H1 (cell line): ENCODE measurements around the gene NUAK1. TPM values are rescaled to one million over a fixed set of nuclear protein-coding genes. Genes with fewer than 3 reads are reported as not detected.

Experiments
- CTCF ChIA-PET: fragments of 300-600 bp; sonication (Branson Sonifier 250); formaldehyde crosslinking; loops from one replicate; lab custom pipeline; 2021; ENCODE audit not compliant: partially characterized antibody; lab: Charles Lee
- POLR2A ChIA-PET: fragments of 300-600 bp; sonication (Branson Sonifier 250); formaldehyde crosslinking; loops from one replicate; lab custom pipeline; 2021; ENCODE audit warnings: inconsistent platforms; ENCODE audit not compliant: partially characterized antibody; lab: Charles Lee
- DNase-seq, 2 experiments: peaks; one replicate each; pipeline versions ENCODE4 v3.0.0 to v3.0.0-alpha.2; 2010 to 2022; ENCODE audit warnings: low spot score in 2 of 2, low read depth in 1 of 2, mixed read lengths in 1 of 2
- FAIRE-seq: peaks from 2 replicates; lab custom pipeline; 2011; peaks lifted over from hg19 to GRCh38; lab: Jason Lieb, UNC
- H2AFZ ChIP-seq: 2 replicates; pipeline ENCODE4 v1.8.1; 2012; ENCODE audit warnings: low read length, inconsistent platforms
- H2AK5ac ChIP-seq: 2 replicates; pipeline ENCODE4 v1.6.1; 2013; ENCODE audit warnings: low read depth, low read length
- H2BK120ac ChIP-seq: replicated peaks from 2 replicates; pipeline ENCODE3; 2013; ENCODE audit warnings: low read depth, low read length, inconsistent platforms
- H2BK12ac ChIP-seq: 2 replicates; pipeline ENCODE4 v1.6.1; 2013; ENCODE audit warnings: low read depth, low read length
- H2BK15ac ChIP-seq: 2 replicates; pipeline ENCODE4 v1.6.1; 2013; ENCODE audit warnings: low read length
- H2BK20ac ChIP-seq: 2 replicates; pipeline ENCODE4 v1.6.1; 2013; ENCODE audit warnings: low read length
- H2BK5ac ChIP-seq: 2 replicates; pipeline ENCODE4 v1.6.1; 2013; ENCODE audit warnings: low read depth, low read length
- H3K14ac ChIP-seq: 2 replicates; pipeline ENCODE4 v1.6.1; 2013; ENCODE audit warnings: inconsistent platforms; ENCODE audit not compliant: insufficient read length
- H3K18ac ChIP-seq: 2 replicates; pipeline ENCODE4 v1.6.1; 2013; ENCODE audit warnings: low read length; ENCODE audit errors: extremely low read depth
- H3K23ac ChIP-seq: 2 replicates; pipeline ENCODE4 v1.6.1; 2013; ENCODE audit warnings: inconsistent platforms; ENCODE audit not compliant: insufficient read length
- H3K23me2 ChIP-seq: 2 replicates; pipeline ENCODE4 v1.6.1; 2013; ENCODE audit warnings: low read depth, low read length
- H3K27ac ChIP-seq: 2 replicates; pipeline ENCODE4 v1.6.1; 2011; ENCODE audit warnings: low read depth, low read length, inconsistent platforms
- H3K27me3 ChIP-seq, 4 experiments: replicated peaks in 1 of 4; 1 replicate in 1 of 4; 2 replicates in 3 of 4; pipeline versions ENCODE4 v1.6.1 to v1.8.1; 2011 to 2013; ENCODE audit warnings: low read length in 3 of 4, mild to moderate bottlenecking in 3 of 4, inconsistent platforms in 2 of 4, mixed read lengths in 2 of 4, moderate library complexity in 1 of 4; ENCODE audit not compliant: control insufficient read depth in 3 of 4, insufficient read depth in 3 of 4; ENCODE audit errors: extremely low read depth in 1 of 4
- H3K36me3 ChIP-seq, 4 experiments: 2 replicates each; pipeline versions ENCODE4 v1.6.1 to v1.8.1; 2011 to 2013; ENCODE audit warnings: mild to moderate bottlenecking in 4 of 4, low read length in 3 of 4, moderate library complexity in 2 of 4, control low read depth in 1 of 4, inconsistent platforms in 1 of 4; ENCODE audit not compliant: insufficient read depth in 4 of 4, control insufficient read depth in 2 of 4
- H3K4ac ChIP-seq: replicated peaks from 2 replicates; pipeline ENCODE3; 2013; ENCODE audit warnings: low read length, low read depth, mixed read lengths, inconsistent platforms; ENCODE audit not compliant: insufficient read length
- H3K4me1 ChIP-seq, 4 experiments: replicated peaks in 1 of 4; 1 replicate in 1 of 4; 2 replicates in 3 of 4; pipeline versions ENCODE4 v1.6.1 to v1.8.1; 2011 to 2013; ENCODE audit warnings: low read length in 3 of 4, inconsistent platforms in 2 of 4, mixed read lengths in 1 of 4; ENCODE audit not compliant: insufficient read depth in 4 of 4, control insufficient read depth in 3 of 4
- H3K4me2 ChIP-seq, 2 experiments: 2 replicates each; pipeline versions ENCODE4 v1.6.1 to v1.8.1; 2011 to 2013; ENCODE audit warnings: low read depth in 2 of 2, low read length in 2 of 2, control low read depth in 1 of 2, inconsistent platforms in 1 of 2, mild to moderate bottlenecking in 1 of 2; ENCODE audit not compliant: insufficient read depth in 1 of 2
- H3K4me3 ChIP-seq, 4 experiments: fragments of 200-600, 300-600 bp in 1 of 4; sonication (generic), shearing (Covaris generic), sonication (Bioruptor Twin) in 1 of 4; 2 replicates each; pipeline versions ENCODE4 v1.5.1 to v1.8.1; 2011 to 2016; ENCODE audit warnings: low read length in 4 of 4, low read depth in 3 of 4, control low read depth in 2 of 4, inconsistent platforms in 2 of 4, mild to moderate bottlenecking in 2 of 4, mixed read lengths in 1 of 4, moderate library complexity in 1 of 4; ENCODE audit not compliant: insufficient read depth in 2 of 4; ENCODE audit errors: extremely low read depth in 1 of 4
- H3K56ac ChIP-seq: replicated peaks from 2 replicates; pipeline ENCODE3; 2013; ENCODE audit warnings: low read depth, mild to moderate bottlenecking, mixed read lengths, low read length, inconsistent platforms; ENCODE audit not compliant: insufficient read length
- H3K79me1 ChIP-seq: 2 replicates; pipeline ENCODE4 v1.6.1; 2013; ENCODE audit warnings: low read depth, low read length, control low read depth
- H3K79me2 ChIP-seq, 2 experiments: 2 replicates each; pipeline versions ENCODE4 v1.6.1 to v1.8.1; 2012 to 2013; ENCODE audit warnings: low read length in 2 of 2, mild to moderate bottlenecking in 2 of 2, inconsistent platforms in 1 of 2; ENCODE audit not compliant: insufficient read depth in 2 of 2, control insufficient read depth in 1 of 2
- H3K9ac ChIP-seq, 4 experiments: replicated peaks in 1 of 4; 1 replicate in 1 of 4; 2 replicates in 3 of 4; pipeline versions ENCODE4 v1.6.1 to v1.8.1; 2011 to 2013; ENCODE audit warnings: low read depth in 3 of 4, low read length in 3 of 4, control low read depth in 2 of 4, mild to moderate bottlenecking in 2 of 4, moderate library complexity in 2 of 4, inconsistent platforms in 1 of 4; ENCODE audit errors: extremely low read depth in 1 of 4
- H3K9me3 ChIP-seq, 2 experiments: 2 replicates each; pipeline versions ENCODE4 v1.6.1 to v1.8.1; 2012 to 2013; ENCODE audit warnings: mild to moderate bottlenecking in 2 of 2, moderate library complexity in 2 of 2, control low read depth in 1 of 2, inconsistent platforms in 1 of 2, low read depth in 1 of 2, low read length in 1 of 2, mixed read lengths in 1 of 2; ENCODE audit not compliant: insufficient read depth in 2 of 2
- H4K20me1 ChIP-seq, 2 experiments: replicated peaks in 1 of 2; 2 replicates each; pipeline versions ENCODE3 to v1.8.1; 2011 to 2013; ENCODE audit warnings: inconsistent platforms in 2 of 2, low read length in 2 of 2, mild to moderate bottlenecking in 1 of 2; ENCODE audit not compliant: insufficient read depth in 2 of 2, control insufficient read depth in 1 of 2
- H4K5ac ChIP-seq: 2 replicates; pipeline ENCODE4 v1.6.1; 2013; ENCODE audit warnings: low read length, low read depth, mixed read lengths, inconsistent platforms; ENCODE audit not compliant: insufficient read length
- H4K8ac ChIP-seq: 2 replicates; pipeline ENCODE4 v1.8.0; 2013; ENCODE audit warnings: mild to moderate bottlenecking, moderate library complexity, low read length, inconsistent platforms; ENCODE audit not compliant: insufficient read depth; ENCODE audit errors: extremely low read depth
- H4K91ac ChIP-seq: replicated peaks from 2 replicates; pipeline ENCODE3; 2013; ENCODE audit warnings: low read length, mixed read lengths, inconsistent platforms; ENCODE audit not compliant: insufficient read length
- ASH2L ChIP-seq: fragments of 200-600, 300-600 bp; sonication (generic); IDR thresholded peaks from one replicate; pipeline ENCODE4 v1.7.1; 2017; ENCODE audit warnings: low read length
- ATF2 ChIP-seq: IDR thresholded peaks from 2 replicates; pipeline ENCODE4 v1.6.1; 2012; ENCODE audit warnings: low read length, inconsistent platforms
- EZH2 ChIP-seq: fragments of 200-600 bp; sonication (generic); IDR thresholded peaks from 2 replicates; pipeline ENCODE4 v1.7.1; 2012; ENCODE audit warnings: low read depth, mild to moderate bottlenecking, moderate library complexity, low read length, inconsistent platforms; ENCODE audit not compliant: severe bottlenecking
- HDAC2 ChIP-seq, 2 experiments: fragments of 300-600 bp in 1 of 2; sonication (generic) in 1 of 2; IDR thresholded peaks; 2 replicates each; pipeline ENCODE4 v1.6.1; 2011 to 2012; ENCODE audit warnings: low read depth in 2 of 2, low read length in 2 of 2, mild to moderate bottlenecking in 2 of 2, moderate library complexity in 2 of 2, borderline replicate concordance in 1 of 2, inconsistent platforms in 1 of 2
- HDAC6 ChIP-seq: IDR thresholded peaks from one replicate; pipeline ENCODE4 v1.7.1; 2012; ENCODE audit warnings: low read depth, mild to moderate bottlenecking, inconsistent platforms, low read length, moderate library complexity
- RNF2 ChIP-seq: fragments of 200-900, 300-1000 bp; sonication (generic); IDR thresholded peaks from 2 replicates; pipeline ENCODE4 v1.7.1; 2016; ENCODE audit warnings: borderline replicate concordance, low read depth, mild to moderate bottlenecking, antibody characterized with exemption, low read length; ENCODE audit not compliant: poor library complexity, severe bottlenecking; ENCODE audit errors: missing control alignments
- RXRA ChIP-seq: IDR thresholded peaks from 2 replicates; pipeline ENCODE4 v1.6.1; 2011; ENCODE audit warnings: low read depth, mild to moderate bottlenecking, low read length, moderate library complexity; ENCODE audit not compliant: insufficient read depth
- SP4 ChIP-seq: IDR thresholded peaks from 2 replicates; pipeline ENCODE4 v1.6.1; 2012; ENCODE audit warnings: low read length, inconsistent platforms
- TAF7 ChIP-seq: optimal IDR thresholded peaks from 2 replicates; pipeline ENCODE3; 2011; ENCODE audit warnings: low read depth, mild to moderate bottlenecking, inconsistent platforms, low read length, moderate library complexity, borderline replicate concordance
- TEAD4 ChIP-seq: IDR thresholded peaks from 2 replicates; pipeline ENCODE4 v1.6.1; 2012; ENCODE audit warnings: low read depth, low read length, inconsistent platforms, mixed read lengths
- ZNF274 ChIP-seq: IDR thresholded peaks from 2 replicates; pipeline ENCODE4 v1.7.0; 2012; ENCODE audit warnings: low read length, borderline replicate concordance; ENCODE audit errors: extremely low read depth
- WGBS, 2 experiments: shearing (Covaris generic) in 1 of 2; methylation state at CpG; one replicate each; pipeline versions ENCODE4 v1.1.6 to v1.1.7; 2013 to 2015; ENCODE audit warnings: low lambda C conversion rate in 2 of 2, mixed read lengths in 2 of 2, inconsistent platforms in 1 of 2, low coverage in 1 of 2, missing lambda C conversion rate in 1 of 2; ENCODE audit not compliant: insufficient replicate concordance in 2 of 2, insufficient coverage in 1 of 2, insufficient read length in 1 of 2; ENCODE audit errors: extremely low coverage in 1 of 2, missing lambda C conversion rate in 1 of 2; 5-methylcytosine and 5-hydroxymethylcytosine counted together
- polyA plus RNA-seq, 7 experiments: library from polyadenylated mRNA; depleted of rRNA in 3 of 7; stranded (reverse) in 5 of 7; unstranded in 2 of 7; fragments of >200 nt in 5 of 7; fragments of 200-250 nt in 2 of 7; gene quantifications; 1 replicate in 5 of 7; 2 replicates in 1 of 7; 4 replicates in 1 of 7; pipeline versions ENCODE4 v1.2.1 to v1.2.3, GENCODE V29; 2011 to 2013; ENCODE audit warnings: missing spikeins in 2 of 7, mixed read lengths in 2 of 7
- total RNA-seq: library from RNA; stranded (reverse); fragmentation: NEBNext Ultra II Directional; extraction: Animal tissue kit (Norgen Biotek cat#: 25700); gene quantifications from 2 replicates; pipeline ENCODE4 v1.2.1, GENCODE V29; 2021

NUAK1 gene
- total and polyA plus RNA-seq, 2 of the 8 experiments (the other 6 are each of a cell fraction or from before 2014, with no cell fraction given), result 6.7 to 18.2 TPM

GRCh38 chr12:106029532-106029931, 109.2 kb downstream of the NUAK1 start:
- Histone ChIP-seq H3K4me1 (peaks cover 0 to 6% (median 3%) of the 10 kb centered on the region in 4 experiments; a peak in 4 of 7 replicates), H4K91ac (no peak overlapping the region), H3K36me3 (no peaks in the 10 kb centered on the region), H3K27ac (no peak overlapping the region), H2BK12ac (no peak overlapping the region), H3K18ac (no peak overlapping the region), H3K56ac (no peak overlapping the region), H3K27me3 (no peaks in the 10 kb centered on the region), H2BK120ac (no peak overlapping the region), H2BK15ac (no peak overlapping the region), H3K79me2 (no peaks in the 10 kb centered on the region), H3K9me3 (no peaks in the 10 kb centered on the region), H4K5ac (no peak overlapping the region), H2AK5ac (no peak overlapping the region), H3K14ac (no peak overlapping the region), H3K9ac (no peak overlapping the region), H3K4me2 (no peak overlapping the region), H3K23me2 (no peaks in the 10 kb centered on the region; the same call in none of the 2 replicates), H2AFZ (no peak overlapping the region), H4K20me1 (no peaks in the 10 kb centered on the region), H3K79me1 (no peaks in the 10 kb centered on the region), H3K4me3 (no peak overlapping the region), H3K4ac (no peak overlapping the region), H4K8ac (no peak overlapping the region), H2BK20ac (no peak overlapping the region), H3K23ac (no peak overlapping the region), H2BK5ac (no peak overlapping the region)
- ChIA-PET POLR2A (interaction anchor here (1.5 kb wide), 1 partner anchor 110 kb away, joined by 4 read pairs; no protein-coding TSS in a partner anchor), CTCF (interaction anchor here (0.8 to 1.4 kb wide), 4 partner anchors 29 to 323 kb away, joined by 3 to 5 read pairs (median 3); no protein-coding TSS in a partner anchor)
- FAIRE-seq (no peak), DNase-seq (no peak)
- WGBS, 2 experiments, result 97% methylated on average over 1 of the region's 1 CpG; no CpG with 5 or more reads in 1 of the 2 experiments
- no peak for TF ChIP-seq EZH2
- TF ChIP-seq TAF7, result no peak
- TF ChIP-seq ATF2, result no peak
- no peak for TF ChIP-seq ASH2L
- TF ChIP-seq HDAC2 (IDR thresholded peaks at IDR 0.05; ENCODE audit: borderline replicate concordance in 1 of 2, low read depth in 2 of 2, low read length in 2 of 2), result no peak
- no peak for TF ChIP-seq SP4
- no peak for TF ChIP-seq HDAC6
- TF ChIP-seq ZNF274, result no peak
- no peak for TF ChIP-seq RNF2
- TF ChIP-seq RXRA, result no peak
- TF ChIP-seq TEAD4, result no peak
